ENCODE measurements around the gene NTSR1.

GRCh38 chr20:62663145-62664018 lies 45.3 kb upstream of the NTSR1 start:
- TF ChIP-seq CTCF (IDR thresholded peaks at IDR 0.05; ENCODE audit: insufficient read depth, low read length) (no peak), GABPA (IDR thresholded peaks at IDR 0.05; ENCODE audit: low read depth) (no peak)
